Keratinocyte (primary cell): ENCODE measurements around the gene LONP2. TPM values are rescaled to one million over a fixed set of nuclear protein-coding genes. Genes with fewer than 3 reads are reported as not detected.

Source experiments
- DNase-seq: peaks from one replicate; pipeline ENCODE4 v3.0.0-alpha.2; 2011; ENCODE audit warnings: low read depth, missing footprints, low spot score
- FAIRE-seq: peaks from 2 replicates; lab custom pipeline; 2011; peaks lifted over from hg19 to GRCh38; lab: Jason Lieb, UNC
- H2AFZ ChIP-seq: 2 replicates; pipeline ENCODE4 v1.6.0; 2012; ENCODE audit warnings: low read length, control low read depth, inconsistent platforms; ENCODE audit not compliant: control insufficient read depth
- H3K27ac ChIP-seq: 2 replicates; pipeline ENCODE4 v1.5.1; 2011; ENCODE audit warnings: low read length; ENCODE audit not compliant: control insufficient read depth, insufficient read depth
- H3K27me3 ChIP-seq: 3 replicates; pipeline ENCODE4 v1.6.0; 2011; ENCODE audit warnings: low read length; ENCODE audit not compliant: control insufficient read depth, insufficient read depth; ENCODE audit errors: extremely low read depth
- H3K36me3 ChIP-seq, 2 experiments: 2 replicates in 1 of 2; 3 replicates in 1 of 2; pipeline ENCODE4 v1.5.1; 2011; ENCODE audit warnings: low read length in 2 of 2, mild to moderate bottlenecking in 1 of 2; ENCODE audit not compliant: control insufficient read depth in 2 of 2, insufficient read depth in 2 of 2; ENCODE audit errors: extremely low read depth in 1 of 2
- H3K4me1 ChIP-seq: 3 replicates; pipeline ENCODE4 v1.5.1; 2011; ENCODE audit warnings: low read length; ENCODE audit not compliant: control insufficient read depth, insufficient read depth; ENCODE audit errors: extremely low read depth
- H3K4me2 ChIP-seq: 3 replicates; pipeline ENCODE4 v1.6.0; 2011; ENCODE audit warnings: low read depth, low read length; ENCODE audit not compliant: control insufficient read depth, insufficient read depth; ENCODE audit errors: extremely low read depth
- H3K4me3 ChIP-seq, 3 experiments: fragments of 200-600 bp in 1 of 3; sonication (generic) in 1 of 3; 2 replicates in 2 of 3; 3 replicates in 1 of 3; pipeline ENCODE4 v1.5.1; 2011 to 2016; ENCODE audit warnings: low read length in 3 of 3, mild to moderate bottlenecking in 3 of 3, control low read depth in 2 of 3, inconsistent platforms in 1 of 3, low read depth in 1 of 3, mixed read lengths in 1 of 3, mixed run types in 1 of 3, moderate library complexity in 1 of 3; ENCODE audit not compliant: control insufficient read depth in 2 of 3, insufficient read depth in 2 of 3; ENCODE audit errors: extremely low read depth in 1 of 3
- H3K79me2 ChIP-seq: 2 replicates; pipeline ENCODE4 v1.6.0; 2012; ENCODE audit warnings: low read length; ENCODE audit not compliant: control insufficient read depth, insufficient read depth
- H3K9ac ChIP-seq: 3 replicates; pipeline ENCODE4 v1.6.0; 2011; ENCODE audit warnings: low read length; ENCODE audit not compliant: control insufficient read depth, insufficient read depth; ENCODE audit errors: extremely low read depth
- H3K9me1 ChIP-seq: 3 replicates; pipeline ENCODE4 v1.6.0; 2011; ENCODE audit warnings: low read length; ENCODE audit not compliant: control insufficient read depth, insufficient read depth; ENCODE audit errors: extremely low read depth
- H3K9me3 ChIP-seq: 2 replicates; pipeline ENCODE4 v1.5.1; 2012; ENCODE audit warnings: low read depth, low read length; ENCODE audit not compliant: control insufficient read depth
- H4K20me1 ChIP-seq: 3 replicates; pipeline ENCODE4 v1.6.0; 2011; ENCODE audit warnings: low read length; ENCODE audit not compliant: control insufficient read depth, insufficient read depth; ENCODE audit errors: extremely low read depth
- CTCF ChIP-seq, 3 experiments: IDR thresholded peaks in 1 of 3; conservative IDR thresholded peaks in 1 of 3; optimal IDR thresholded peaks in 1 of 3; 2 replicates in 2 of 3; 3 replicates in 1 of 3; pipeline versions ENCODE3 to v1.5.1; 2011; ENCODE audit warnings: low read length in 3 of 3, mild to moderate bottlenecking in 3 of 3, moderate library complexity in 2 of 3, control low read depth in 1 of 3, inconsistent platforms in 1 of 3; ENCODE audit not compliant: insufficient read depth in 2 of 3; ENCODE audit errors: extremely low read depth in 1 of 3
- EZH2 ChIP-seq: IDR thresholded peaks from one replicate; pipeline ENCODE4 v1.6.1; 2012; ENCODE audit warnings: inconsistent platforms, mild to moderate bottlenecking, low read length, moderate library complexity
- dilution Hi-C: fragments of 300-500 bp; cut with MboI; formaldehyde crosslinking; loops from one replicate; pipeline ENCODE4 v1.7.0; 2020; ENCODE audit warnings: low sequenced_read_pairs; ENCODE audit not compliant: extremely low pct_ligation_motif_present
- polyA plus RNA-seq, 5 experiments: library from polyadenylated mRNA; depleted of rRNA in 3 of 5; stranded (reverse) in 3 of 5; stranded (forward) in 1 of 5; unstranded in 1 of 5; fragments of >200 nt; gene quantifications; 1 replicate in 1 of 5; 2 replicates in 3 of 5; 3 replicates in 1 of 5; pipeline versions ENCODE4 v1.2.1 to v1.2.3, GENCODE V29; 2011 to 2012; ENCODE audit warnings: missing spikeins in 2 of 5, low read depth in 1 of 5, low replicate concordance in 1 of 5

Gene LONP2
- polyA plus RNA-seq, 1 donor (not counting 4 experiments of a cell fraction or from before 2014, with no cell fraction given): 49.4 TPM

- Histone ChIP-seq H3K79me2 (peaks cover 86% of the 10 kb centered on the region), H3K27ac (peak overlapping the region; percentile 57), H3K4me1 (peaks cover 30% of the 10 kb centered on the region), H2AFZ (no peak overlapping the region), H3K27me3 (no peaks in the 10 kb centered on the region), H4K20me1 (peaks cover 7% of the 10 kb centered on the region), H3K9me1 (no peaks in the 10 kb centered on the region), H3K36me3 (peaks cover 6 to 7% of the 10 kb centered on the region in 2 experiments), H3K9ac (peak overlapping the region; percentile 84), H3K9me3 (no peaks in the 10 kb centered on the region), H3K4me2 (peak overlapping the region; percentile 92), H3K4me3 (peak overlapping the region; percentile 42 to 60 (median 58))
- TF ChIP-seq CTCF (optimal IDR thresholded peaks at IDR 0.05 in 1 of 3, IDR thresholded peaks at IDR 0.05 in 1 of 3, conservative IDR thresholded peaks at IDR 0.05 in 1 of 3; ENCODE audit: extremely low read depth in 1 of 3, insufficient read depth in 2 of 3, low read length in 3 of 3) (no peak), EZH2 (no peak)
- DNase-seq: no peak
- no peak for FAIRE-seq
- dilution Hi-C loops: loop anchor here (25.0 kb wide), 1 partner anchor 147 kb away; no protein-coding TSS in a partner anchor
These were observed 121.0 kb downstream of the LONP2 start for GRCh38 chr16:48365025-48365600.

DNA sequence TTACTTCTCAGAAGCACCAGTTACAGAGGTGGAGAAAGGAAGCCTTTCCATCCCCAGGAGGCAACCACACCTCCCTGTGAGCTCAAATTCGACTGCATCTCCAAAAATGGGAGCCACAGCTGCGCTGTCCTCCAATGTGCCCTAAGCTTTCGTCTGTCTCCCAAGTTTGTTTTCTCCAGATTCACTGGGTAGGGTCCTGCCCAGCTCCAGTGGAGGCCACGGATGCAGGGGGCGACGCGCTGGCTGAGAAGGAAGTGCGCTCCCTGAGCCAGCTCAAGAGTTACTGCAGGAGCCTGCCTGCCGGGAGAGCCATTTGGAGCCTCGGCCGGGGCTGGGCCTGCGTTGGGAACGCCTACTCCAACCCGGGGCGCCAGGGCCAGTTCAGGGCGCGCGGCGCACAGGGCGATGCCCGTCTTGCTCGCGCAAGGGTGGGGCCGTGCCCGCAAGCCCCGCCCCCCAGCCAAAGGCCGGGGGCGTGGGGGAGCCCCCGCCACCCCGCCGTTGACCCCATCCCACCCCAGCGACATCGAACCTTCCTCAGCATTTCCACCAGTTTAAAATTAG lies 121.6 kb downstream of the LONP2 start:
- peak overlapping the region; percentile 84 for H3K9ac ChIP-seq
- H4K20me1 ChIP-seq: peaks cover 7% of the 10 kb centered on the region
- H3K27ac ChIP-seq: peak overlapping the region; percentile 97
- peak overlapping the region; percentile 92 for H3K4me2 ChIP-seq
- H3K27me3 ChIP-seq: no peaks in the 10 kb centered on the region
- dilution Hi-C loops: loop anchor here (25.0 kb wide), 1 partner anchor 147 kb away; no protein-coding TSS in a partner anchor
- no peak for FAIRE-seq
- DNase-seq: no peak
- H3K9me1 ChIP-seq: no peaks in the 10 kb centered on the region
- H3K4me1 ChIP-seq: peaks cover 33% of the 10 kb centered on the region
- peaks cover 88% of the 10 kb centered on the region for H3K79me2 ChIP-seq
- H3K4me3 ChIP-seq: peak overlapping the region; percentile 42 to 71 (median 60)
- H3K36me3 ChIP-seq: peaks cover 6 to 7% of the 10 kb centered on the region in 2 experiments
- H2AFZ ChIP-seq: no peak overlapping the region
- H3K9me3 ChIP-seq: no peaks in the 10 kb centered on the region
- TF ChIP-seq CTCF (optimal IDR thresholded peaks at IDR 0.05 in 1 of 3, IDR thresholded peaks at IDR 0.05 in 1 of 3, conservative IDR thresholded peaks at IDR 0.05 in 1 of 3; ENCODE audit: extremely low read depth in 1 of 3, insufficient read depth in 2 of 3, low read length in 3 of 3) (peak in 2 of 3 experiments; percentile 15 to 17), EZH2 (no peak)
